UCSD-AML1 (cell line): ENCODE data around the gene PDE4D.

ENCODE experiments used
- DNase-seq: peaks from one replicate; lab custom pipeline; 2025; ENCODE audit not compliant: unreplicated experiment; lab: John Stamatoyannopoulos, UW

Gene PDE4D

GRCh38 chr5:59529239-59529638 is 364.3 kb downstream of the PDE4D start:
- DNase-seq: no peak

- no peak for DNase-seq
Measured at GRCh38 chr5:59528202-59528862, 365.2 kb downstream of the PDE4D start.

GRCh38 chr5:59525957-59526356 is 367.6 kb downstream of the PDE4D start:
- no peak for DNase-seq

DNA sequence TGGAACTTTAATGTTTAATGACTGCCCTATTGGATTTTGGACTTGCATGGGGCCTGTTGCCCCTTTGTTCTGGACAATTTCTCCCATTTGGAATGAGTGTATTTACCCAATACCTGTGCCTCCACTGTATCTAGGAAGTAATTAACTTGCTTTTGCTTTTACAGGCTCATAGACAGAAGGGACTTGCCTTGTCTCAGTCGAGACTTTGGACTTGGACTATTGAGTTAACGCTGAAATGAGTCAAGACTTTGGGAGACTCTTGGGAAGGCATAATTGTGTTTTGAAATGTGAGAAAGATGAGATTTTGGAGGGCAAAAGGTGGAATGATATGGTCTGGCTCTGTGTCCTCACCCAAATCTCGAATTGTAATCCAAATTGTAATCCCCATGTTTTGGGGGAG is 368.2 kb downstream of the PDE4D start:
- no peak for DNase-seq

- DNase-seq: no peak
Measured at GRCh38 chr5:59522201-59522831, 371.2 kb downstream of the PDE4D start.

DNA sequence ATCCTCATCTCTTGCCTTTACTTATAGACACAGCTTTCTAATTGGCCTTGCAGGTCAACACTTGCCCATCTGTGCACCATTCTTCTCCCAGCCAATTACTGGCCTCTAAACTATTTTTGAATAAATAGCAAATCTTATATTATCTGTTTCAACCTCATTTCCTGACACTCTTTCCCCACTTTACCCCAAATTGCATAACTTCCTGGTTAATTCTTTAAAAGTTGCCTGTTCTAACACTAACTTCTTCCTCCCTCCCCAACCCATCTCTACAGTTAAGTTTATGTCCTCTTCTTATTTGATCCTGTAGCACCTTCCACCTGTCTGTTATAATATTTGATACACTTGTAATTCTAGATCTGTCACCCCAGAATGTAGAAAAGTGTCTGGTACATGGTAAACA is 372.1 kb downstream of the PDE4D start:
- DNase-seq: no peak

- DNase-seq: no peak
Measured at GRCh38 chr5:59519338-59519737, 374.2 kb downstream of the PDE4D start.

GRCh38 chr5:59517926-59518585 is 375.5 kb downstream of the PDE4D start:
- DNase-seq: no peak

DNA sequence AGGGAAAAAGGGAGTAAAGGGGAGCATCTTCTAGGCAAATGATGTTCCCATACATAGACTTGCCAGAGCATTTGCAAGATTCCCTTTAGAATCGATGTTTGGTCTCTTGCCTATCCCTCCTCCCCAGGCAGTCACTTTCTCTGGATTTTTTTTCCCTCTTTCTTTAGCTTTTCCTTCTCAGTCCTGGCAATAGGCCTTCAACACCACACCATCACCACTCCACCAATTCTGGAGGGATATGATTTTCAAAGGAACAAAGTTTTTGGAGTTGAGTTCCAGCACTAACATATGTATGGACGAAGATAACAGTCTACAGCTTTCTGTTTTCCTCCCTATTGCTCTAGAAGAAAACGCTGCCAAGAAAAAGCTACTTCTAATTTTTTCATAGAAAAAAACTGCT is 377.4 kb downstream of the PDE4D start:
- DNase-seq: no peak

- no peak for DNase-seq
Measured at GRCh38 chr5:59506285-59506877, 387.1 kb downstream of the PDE4D start.

- DNase-seq: no peak
Measured at GRCh38 chr5:59504043-59504442, 389.5 kb downstream of the PDE4D start.

- DNase-seq: no peak
Measured at GRCh38 chr5:59503220-59503619, 390.3 kb downstream of the PDE4D start.

DNA sequence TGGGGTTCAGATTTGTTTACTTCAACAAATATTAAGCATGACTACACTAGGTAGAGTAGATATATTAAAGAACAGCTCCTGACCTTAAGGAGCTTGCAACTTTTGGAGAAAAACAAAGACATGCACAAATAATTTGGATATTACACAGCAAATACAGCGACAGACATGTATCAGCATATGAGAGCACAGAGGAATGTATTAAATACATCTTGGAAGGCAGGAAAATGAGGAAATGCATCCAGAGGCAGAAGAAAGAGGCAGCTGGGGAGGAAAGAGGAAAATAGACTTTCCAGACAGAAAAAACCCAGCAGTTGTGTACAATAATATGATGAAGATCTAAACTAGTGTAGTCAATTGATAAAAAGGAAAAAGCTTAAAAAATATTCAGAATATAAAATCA is 392.2 kb downstream of the PDE4D start:
- no peak for DNase-seq

DNA sequence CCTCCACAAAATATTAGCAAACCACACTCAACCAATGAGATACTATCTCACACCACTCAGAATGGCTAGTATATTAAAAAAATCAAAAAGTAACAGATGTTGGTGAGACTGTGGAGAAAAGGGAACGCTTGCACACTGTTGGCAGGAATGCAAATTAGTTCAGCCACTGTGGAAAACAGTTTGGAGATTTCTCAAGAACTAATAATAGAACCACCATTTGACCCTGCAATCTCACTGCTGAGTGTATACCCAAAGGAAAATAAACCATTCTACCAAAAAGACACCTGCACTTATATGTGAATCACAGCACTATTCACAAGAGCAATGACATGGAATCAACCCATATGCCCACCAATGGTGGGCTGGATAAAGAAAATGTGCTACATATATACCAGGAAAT is 393.5 kb downstream of the PDE4D start:
- DNase-seq: no peak

DNA sequence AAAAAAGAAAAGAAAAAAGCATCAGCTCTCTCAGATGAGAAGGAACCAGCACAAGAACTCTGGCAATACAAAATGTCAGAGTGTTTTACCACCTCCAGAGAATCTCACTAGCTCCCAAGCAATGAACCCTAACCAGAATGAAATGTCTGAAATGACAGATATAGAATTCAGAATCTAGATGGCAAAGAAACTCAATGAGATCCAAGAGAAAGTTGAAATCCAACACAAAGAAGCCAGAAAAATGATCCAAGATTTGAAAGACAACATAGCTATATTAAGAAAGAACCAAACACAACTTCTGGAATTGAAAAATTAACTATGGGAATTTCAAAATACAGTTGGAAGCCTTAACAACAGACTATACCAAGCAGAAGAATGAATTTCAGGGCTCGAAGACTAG is 396.3 kb downstream of the PDE4D start:
- no peak for DNase-seq

DNA sequence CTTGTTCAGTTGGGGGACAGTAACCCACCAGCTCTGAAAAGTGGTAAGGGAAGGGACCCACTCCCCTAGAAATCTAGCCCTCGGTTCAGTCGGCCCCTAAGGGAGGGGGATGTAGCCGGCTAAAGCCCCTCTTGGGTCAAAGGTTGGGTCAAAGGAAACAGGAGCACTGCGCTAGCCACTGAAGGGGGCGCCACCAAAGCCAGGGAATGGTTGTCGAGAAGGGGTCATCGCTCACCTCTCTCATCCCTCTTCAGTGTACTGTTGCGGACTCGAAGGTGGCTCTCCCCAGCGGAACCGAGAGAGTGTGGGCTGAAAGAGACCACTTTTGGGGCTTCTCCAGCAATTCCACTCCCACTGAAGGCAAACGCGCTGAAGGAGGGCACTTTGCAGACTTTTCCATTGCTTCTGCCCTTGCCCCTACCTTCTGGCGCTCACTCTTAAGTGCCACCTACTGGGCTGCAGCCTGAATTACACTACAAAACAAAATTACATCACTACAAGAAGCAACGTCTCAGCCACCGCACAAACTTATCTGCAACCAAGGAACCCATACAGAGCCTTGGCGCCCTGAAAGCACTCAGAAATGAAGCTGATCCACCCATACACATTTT is 396.9 kb downstream of the PDE4D start:
- DNase-seq: no peak

DNA sequence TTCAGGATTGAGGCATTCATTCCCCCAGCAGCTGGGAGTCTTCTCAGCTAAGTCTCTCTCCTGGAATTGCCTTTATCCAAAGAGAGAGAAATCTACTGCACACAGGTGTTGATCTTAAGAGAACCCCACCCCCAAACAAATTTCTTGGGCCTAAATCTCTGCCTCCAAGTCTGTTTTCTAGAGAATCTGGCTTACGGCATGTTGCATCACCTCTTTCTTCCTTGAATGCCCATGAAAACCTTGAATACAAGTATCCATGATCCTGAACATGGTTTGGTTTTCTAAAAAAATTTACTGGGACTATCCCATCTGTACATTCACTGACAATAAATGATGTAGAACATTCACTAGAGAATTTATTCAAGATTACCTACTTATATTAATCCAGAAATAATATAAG is 401.6 kb downstream of the PDE4D start:
- no peak for DNase-seq

- no peak for DNase-seq
Measured at GRCh38 chr5:59489551-59489950, 404.0 kb downstream of the PDE4D start.

DNA sequence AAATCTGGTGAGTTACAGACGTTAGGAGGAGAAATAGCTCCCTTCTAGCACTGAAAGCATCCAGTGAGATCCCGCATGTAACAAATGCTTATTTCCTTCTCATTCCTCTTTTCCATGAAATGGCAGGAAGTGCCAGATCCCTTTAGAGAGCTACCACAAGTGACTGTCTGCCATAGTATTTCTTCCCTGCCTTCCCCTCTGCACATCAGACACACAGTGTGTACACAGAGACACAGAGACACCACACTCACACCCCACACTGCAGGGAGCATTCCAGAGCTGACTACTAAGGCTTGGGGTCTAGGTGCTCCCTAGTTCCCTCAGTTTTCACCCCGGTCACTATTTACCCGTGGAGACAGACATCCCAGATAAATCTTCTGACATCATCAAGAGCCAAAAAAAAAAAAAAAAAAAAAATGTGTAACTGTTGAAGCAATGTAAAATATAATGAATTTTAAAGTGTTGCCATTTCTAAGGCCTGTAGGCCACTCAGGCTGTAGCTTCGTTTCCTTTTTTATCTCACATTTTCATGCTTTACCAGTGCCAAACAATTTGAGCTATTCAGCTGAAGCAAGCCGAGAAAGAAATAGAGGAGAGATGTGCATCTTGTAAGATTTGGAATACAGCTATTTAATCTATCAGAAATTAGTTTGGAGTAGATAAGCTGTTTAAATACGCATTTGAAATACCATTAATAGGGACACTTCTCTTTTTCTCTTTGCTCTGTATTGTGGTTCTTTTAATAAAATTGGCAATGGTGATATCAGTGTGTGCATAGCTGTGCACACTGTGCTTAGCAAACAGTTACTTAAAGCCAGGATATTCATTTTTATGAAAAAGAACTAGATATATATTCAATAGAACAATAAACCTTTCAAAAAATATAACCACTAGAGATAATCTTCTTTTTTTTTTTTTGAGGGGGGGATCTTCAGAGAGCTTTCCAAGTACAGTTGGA is 405.5 kb downstream of the PDE4D start:
- no peak for DNase-seq

GRCh38 chr5:59487068-59487686 is 406.3 kb downstream of the PDE4D start:
- no peak for DNase-seq
